CD4-positive, alpha-beta T cell (primary cell): Measurements from ENCODE around the gene ST6GAL1. TPM values are rescaled to one million over a fixed set of nuclear protein-coding genes. Genes with fewer than 3 reads are reported as not detected.

Source experiments
- ATAC-seq: fragments of 200-7000 bp; cut with Tn5 transposase; one replicate; pipeline ENCODE4 v1.10.0; 2022; ENCODE audit warnings: mild to moderate bottlenecking; ENCODE audit not compliant: poor library complexity
- CTCF ChIA-PET: fragments of 350-600 bp; sonication (Branson Sonifier 250); formaldehyde crosslinking; loops from one replicate; lab custom pipeline; 2021; ENCODE audit warnings: antibody characterized with exemption, inconsistent platforms; lab: Charles Lee
- POLR2A ChIA-PET: fragments of 350-600 bp; sonication (Branson Sonifier 250); formaldehyde crosslinking; loops from one replicate; lab custom pipeline; 2021; ENCODE audit warnings: antibody characterized with exemption, inconsistent platforms; lab: Charles Lee
- DNase-seq, 14 experiments: peaks; one replicate each; pipeline ENCODE4 v3.0.0-alpha.2; 2013 to 2020; ENCODE audit warnings: mixed read lengths in 2 of 14
- H3K27ac ChIP-seq, 2 donors: one replicate each; pipeline versions ENCODE4 v1.5.1 to v1.7.0; 2013; ENCODE audit warnings: low read length in 2 of 2, low read depth in 1 of 2, mild to moderate bottlenecking in 1 of 2
- H3K27me3 ChIP-seq, 2 experiments: 1 replicate in 1 of 2; 2 replicates in 1 of 2; pipeline versions ENCODE4 v1.6.1 to v1.7.0; 2013; ENCODE audit warnings: low read length in 2 of 2, control low read depth in 1 of 2, mild to moderate bottlenecking in 1 of 2, moderate library complexity in 1 of 2; ENCODE audit not compliant: insufficient read depth in 2 of 2, control insufficient read depth in 1 of 2
- H3K36me3 ChIP-seq: one replicate; pipeline ENCODE4 v1.6.1; 2013; ENCODE audit warnings: low read length, control low read depth; ENCODE audit not compliant: insufficient read depth
- H3K4me1 ChIP-seq: one replicate; pipeline ENCODE4 v1.6.1; 2013; ENCODE audit warnings: low read length, control low read depth; ENCODE audit not compliant: insufficient read depth
- H3K4me3 ChIP-seq: one replicate; pipeline ENCODE4 v1.5.1; 2013; ENCODE audit warnings: mild to moderate bottlenecking, low read length, moderate library complexity
- H3K9me3 ChIP-seq, 2 experiments: 1 replicate in 1 of 2; 2 replicates in 1 of 2; pipeline versions ENCODE4 v1.6.1 to v1.7.0; 2013; ENCODE audit warnings: low read length in 2 of 2, mild to moderate bottlenecking in 2 of 2, control low read depth in 1 of 2, moderate library complexity in 1 of 2; ENCODE audit not compliant: control insufficient read depth in 1 of 2, insufficient read depth in 1 of 2
- H3K27ac Mint-ChIP-seq: one replicate; pipeline ENCODE4 v1.8.0; 2020; ENCODE audit warnings: mixed read lengths
- H3K27me3 Mint-ChIP-seq: one replicate; pipeline ENCODE4 v1.8.0; 2021; ENCODE audit warnings: mixed read lengths
- H3K36me3 Mint-ChIP-seq: one replicate; pipeline ENCODE4 v1.8.0; 2021; ENCODE audit warnings: low read depth, mixed read lengths
- H3K4me1 Mint-ChIP-seq: one replicate; pipeline ENCODE4 v1.8.0; 2021; ENCODE audit warnings: low read depth, mixed read lengths
- H3K4me3 Mint-ChIP-seq: one replicate; pipeline ENCODE4 v1.8.0; 2020; ENCODE audit warnings: mild to moderate bottlenecking, mixed read lengths
- H3K9me3 Mint-ChIP-seq: one replicate; pipeline ENCODE4 v1.8.0; 2020; ENCODE audit warnings: mixed read lengths
- CTCF ChIP-seq: fragments of 200-600 bp; IDR thresholded peaks from one replicate; pipeline ENCODE4 v1.8.0; 2022; ENCODE audit warnings: antibody characterized with exemption, mild to moderate bottlenecking
- intact Hi-C, 2 experiments: fragments of 100-400 bp; cut with DNase I in 1 of 2; cut with micrococcal nuclease in 1 of 2; formaldehyde crosslinking; loops; one replicate each; pipeline versions ENCODE4 v1.15.1 to v1.9.0; 2023 to 2025; cut with DNase I, micrococcal nuclease
- total RNA-seq, 174 experiments: library from RNA in 2 of 174; stranded (reverse) in 2 of 174; gene quantifications; one replicate each; pipeline ENCODE4 v1.2.3 and lab custom pipeline; 2021 to 2026

The ST6GAL1 gene
- total RNA-seq, 2 experiments from 2014 or later = 27.6 to 29.1 TPM

- ChIA-PET CTCF (interaction anchor here (0.6 kb wide), 1 partner anchor 16 kb away, joined by 3 read pairs; no protein-coding TSS in a partner anchor), POLR2A (interaction anchor here (0.9 kb wide), 1 partner anchor 77 kb away, joined by 3 read pairs; no protein-coding TSS in a partner anchor)
- Mint-ChIP-seq H3K9me3 (no peaks in the 10 kb centered on the region), H3K27me3 (no peaks in the 10 kb centered on the region), H3K4me1 (peaks cover 70% of the 10 kb centered on the region), H3K36me3 (peaks cover 68% of the 10 kb centered on the region), H3K27ac (no peak overlapping the region), H3K4me3 (no peak overlapping the region)
- H3K36me3 ChIP-seq = peaks cover 44% of the 10 kb centered on the region
- no peak for TF ChIP-seq CTCF
- ATAC-seq (no peak), DNase-seq (no peak)
- no peak overlapping the region for H3K4me3 ChIP-seq
- peaks cover 50% of the 10 kb centered on the region for H3K4me1 ChIP-seq
- H3K9me3 ChIP-seq = no peaks in the 10 kb centered on the region
- H3K27ac ChIP-seq = no peak overlapping the region
- intact Hi-C loops = loop anchor here in 1 of 2 experiments (10.0 kb wide), 1 partner anchor 362 kb away; the partner anchor contains the start of gene DNAJB11
- H3K27me3 ChIP-seq = no peaks in the 10 kb centered on the region
These were observed 6.9 kb downstream of the ST6GAL1 start for GRCh38 chr3:186937017-186937875.

GRCh38 chr3:186938716-186939115 is 8.4 kb downstream of the ST6GAL1 start:
- Histone ChIP-seq H3K4me1 (peaks cover 37% of the 10 kb centered on the region), H3K4me3 (no peak overlapping the region), H3K9me3 (no peaks in the 10 kb centered on the region), H3K27ac (no peak overlapping the region), H3K27me3 (no peaks in the 10 kb centered on the region), H3K36me3 (peaks cover 51% of the 10 kb centered on the region)
- no peak for TF ChIP-seq CTCF
- Mint-ChIP-seq H3K27ac (no peak overlapping the region), H3K36me3 (peaks cover 64% of the 10 kb centered on the region), H3K27me3 (no peaks in the 10 kb centered on the region), H3K9me3 (no peaks in the 10 kb centered on the region), H3K4me3 (no peak overlapping the region), H3K4me1 (peaks cover 65% of the 10 kb centered on the region)
- ATAC-seq (no peak), DNase-seq (no peak)
- POLR2A ChIA-PET = no interaction called here
- CTCF ChIA-PET = no interaction called here
- intact Hi-C loops = loop anchor here in 1 of 2 experiments (10.0 kb wide), 1 partner anchor 364 kb away; the partner anchor contains the start of gene DNAJB11

GRCh38 chr3:186939536-186939935 is 9.2 kb downstream of the ST6GAL1 start:
- Mint-ChIP-seq H3K27ac (peak overlapping the region; percentile 56), H3K4me3 (no peak overlapping the region), H3K9me3 (no peaks in the 10 kb centered on the region), H3K27me3 (no peaks in the 10 kb centered on the region), H3K4me1 (peaks cover 59% of the 10 kb centered on the region), H3K36me3 (peaks cover 64% of the 10 kb centered on the region)
- Histone ChIP-seq H3K4me1 (peaks cover 29% of the 10 kb centered on the region), H3K36me3 (peaks cover 52% of the 10 kb centered on the region), H3K27ac (no peak overlapping the region), H3K4me3 (no peak overlapping the region), H3K9me3 (no peaks in the 10 kb centered on the region), H3K27me3 (no peaks in the 10 kb centered on the region)
- TF ChIP-seq CTCF = no peak
- POLR2A ChIA-PET = interaction anchor here (0.6 to 0.7 kb wide), 3 partner anchors 21 to 111 kb away, joined by 3 read pairs; no protein-coding TSS in a partner anchor
- intact Hi-C loops = loop anchor here in 1 of 2 experiments (10.0 kb wide), 1 partner anchor 365 kb away; the partner anchor contains the start of gene DNAJB11
- no peak for ATAC-seq
- DNase-seq = no peak
- CTCF ChIA-PET = no interaction called here
